Subcutaneous abdominal adipose tissue (tissue), 5 donors: Measurements from ENCODE around the gene CYP39A1.

Experiments
- H3K27ac ChIP-seq: one replicate; pipeline ENCODE4 v1.7.0; 2013; ENCODE audit warnings: low read depth, mild to moderate bottlenecking, inconsistent platforms, low read length, moderate library complexity
- H3K27me3 ChIP-seq, 5 donors: one replicate each; pipeline ENCODE4 v1.7.0; 2013; ENCODE audit warnings: low read length in 5 of 5, inconsistent platforms in 1 of 5; ENCODE audit not compliant: control insufficient read depth in 5 of 5, insufficient read depth in 4 of 5
- H3K36me3 ChIP-seq, 5 donors: one replicate each; pipeline ENCODE4 v1.7.0; 2013; ENCODE audit warnings: low read length in 5 of 5; ENCODE audit not compliant: control insufficient read depth in 5 of 5, insufficient read depth in 5 of 5
- H3K4me1 ChIP-seq, 5 donors: one replicate each; pipeline ENCODE4 v1.7.0; 2013; ENCODE audit warnings: low read length in 5 of 5, mild to moderate bottlenecking in 3 of 5, moderate library complexity in 1 of 5; ENCODE audit not compliant: control insufficient read depth in 5 of 5, insufficient read depth in 5 of 5
- H3K4me3 ChIP-seq, 5 donors: one replicate each; pipeline ENCODE4 v1.7.0; 2013; ENCODE audit warnings: low read length in 5 of 5, low read depth in 1 of 5
- H3K9ac ChIP-seq, 5 donors: one replicate each; pipeline ENCODE4 v1.7.0; 2013; ENCODE audit warnings: low read length in 5 of 5, mild to moderate bottlenecking in 4 of 5, moderate library complexity in 3 of 5
- H3K9me3 ChIP-seq, 5 donors: one replicate each; pipeline ENCODE4 v1.7.0; 2013; ENCODE audit warnings: low read length in 5 of 5; ENCODE audit not compliant: control insufficient read depth in 5 of 5
- donor health status: healthy.
- donor health status: healthy.
- donor health status: healthy.
- donor health status: healthy.
- donor health status: healthy.

Gene CYP39A1

GRCh38 chr6:46632053-46632452, 20.6 kb downstream of the CYP39A1 start:
- no peak overlapping the region for H3K27ac ChIP-seq
- H3K9ac ChIP-seq = no peak overlapping the region
- H3K9me3 ChIP-seq = no peaks in the 10 kb centered on the region
- no peaks in the 10 kb centered on the region for H3K27me3 ChIP-seq
- no peak overlapping the region for H3K4me3 ChIP-seq
- peaks cover 0 to 6% (median 3%) of the 10 kb centered on the region in 5 donors for H3K4me1 ChIP-seq
- H3K36me3 ChIP-seq = no peaks in the 10 kb centered on the region

- H3K36me3 ChIP-seq = no peaks in the 10 kb centered on the region
- no peak overlapping the region for H3K4me3 ChIP-seq
- H3K9ac ChIP-seq = no peak overlapping the region
- H3K4me1 ChIP-seq = peaks cover 0 to 4% (median 0%) of the 10 kb centered on the region in 5 donors
- no peaks in the 10 kb centered on the region for H3K9me3 ChIP-seq
- no peaks in the 10 kb centered on the region for H3K27me3 ChIP-seq
- no peak overlapping the region for H3K27ac ChIP-seq
Measured at GRCh38 chr6:46629691-46630090, 22.9 kb downstream of the CYP39A1 start.

DNA sequence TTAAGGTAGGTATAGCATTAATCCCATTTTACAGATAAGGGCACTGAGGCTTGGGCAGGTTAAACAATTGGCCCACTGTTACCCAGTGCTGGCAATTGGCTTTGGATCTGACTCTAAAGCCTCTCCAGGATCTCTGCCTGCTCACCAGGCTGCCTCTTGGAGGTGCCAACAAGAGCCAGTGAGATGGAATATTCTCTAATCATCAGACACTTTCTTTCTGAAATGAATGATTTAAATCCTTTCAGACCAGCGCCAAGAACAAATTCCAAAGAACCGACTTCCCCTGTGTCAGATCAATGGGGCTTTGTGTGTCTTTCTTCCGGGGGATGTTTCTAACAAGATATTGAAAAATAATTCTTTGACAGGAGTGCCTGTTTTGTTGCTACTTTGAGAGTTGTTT, 23.6 kb downstream of the CYP39A1 start:
- H3K4me3 ChIP-seq = no peak overlapping the region
- H3K36me3 ChIP-seq = peaks cover 0 to 2% (median 0%) of the 10 kb centered on the region in 5 donors
- H3K9ac ChIP-seq = no peak overlapping the region
- H3K27me3 ChIP-seq = no peaks in the 10 kb centered on the region
- H3K27ac ChIP-seq = no peak overlapping the region
- H3K4me1 ChIP-seq = peaks cover 0 to 4% (median 0%) of the 10 kb centered on the region in 5 donors
- H3K9me3 ChIP-seq = no peaks in the 10 kb centered on the region

DNA sequence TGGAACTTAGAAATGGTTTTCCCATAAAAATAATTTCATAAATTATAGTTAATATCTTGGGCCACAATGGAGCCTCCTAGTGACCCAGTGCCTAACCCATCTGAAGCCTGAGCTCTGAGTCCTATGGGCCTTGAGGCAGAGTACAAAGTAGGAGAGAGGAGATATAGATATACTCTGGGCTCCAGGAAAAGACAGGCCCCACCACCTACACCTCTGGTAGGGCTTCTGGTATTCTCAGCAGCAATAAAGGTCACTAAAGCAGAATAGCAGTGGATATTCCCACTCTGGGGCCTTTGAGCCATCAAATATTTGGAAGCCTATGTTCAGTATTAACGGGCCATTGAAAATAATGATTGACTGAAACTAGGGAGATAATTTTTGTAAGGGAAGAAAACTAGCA, 24.1 kb downstream of the CYP39A1 start:
- peaks cover 0 to 4% (median 0%) of the 10 kb centered on the region in 5 donors for H3K4me1 ChIP-seq
- no peaks in the 10 kb centered on the region for H3K27me3 ChIP-seq
- no peak overlapping the region for H3K9ac ChIP-seq
- no peak overlapping the region for H3K27ac ChIP-seq
- H3K36me3 ChIP-seq = peaks cover 0 to 3% (median 0%) of the 10 kb centered on the region in 5 donors
- H3K4me3 ChIP-seq = no peak overlapping the region
- H3K9me3 ChIP-seq = no peaks in the 10 kb centered on the region

DNA sequence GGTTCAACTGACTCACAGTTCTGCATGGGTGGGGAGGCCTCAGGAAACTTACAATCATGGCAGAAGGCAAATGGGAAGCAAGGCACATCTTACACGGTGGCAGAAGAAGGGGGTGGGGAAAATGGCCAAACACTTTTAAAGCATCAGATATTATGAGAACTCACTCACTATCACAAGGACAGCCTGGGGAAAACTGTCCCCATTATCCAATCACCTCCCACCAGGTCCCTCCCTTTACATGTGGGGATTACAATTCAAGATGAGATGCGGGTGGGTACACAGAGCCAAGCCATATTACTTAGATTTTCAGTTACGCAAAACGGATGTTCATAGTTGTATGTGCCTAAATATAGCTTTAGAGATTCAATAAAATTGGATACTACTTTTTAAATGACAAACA, 25.6 kb downstream of the CYP39A1 start:
- Histone ChIP-seq H3K4me1 (peaks cover 0 to 4% (median 0%) of the 10 kb centered on the region in 5 donors), H3K9me3 (no peaks in the 10 kb centered on the region), H3K9ac (no peak overlapping the region)

GRCh38 chr6:46626228-46626909, 26.2 kb downstream of the CYP39A1 start:
- Histone ChIP-seq H3K9ac (no peak overlapping the region), H3K9me3 (no peaks in the 10 kb centered on the region), H3K4me1 (peaks cover 0 to 4% (median 0%) of the 10 kb centered on the region in 5 donors), H3K4me3 (no peak overlapping the region), H3K27ac (no peak overlapping the region), H3K27me3 (no peaks in the 10 kb centered on the region), H3K36me3 (peaks cover 0 to 3% (median 0%) of the 10 kb centered on the region in 5 donors)

More for the DNA sequence above, 25.6 kb downstream of the CYP39A1 start:
- H3K36me3 ChIP-seq = peaks cover 0 to 3% (median 0%) of the 10 kb centered on the region in 5 donors
- no peaks in the 10 kb centered on the region for H3K27me3 ChIP-seq
- no peak overlapping the region for H3K27ac ChIP-seq
- H3K4me3 ChIP-seq = no peak overlapping the region

- no peaks in the 10 kb centered on the region for H3K27me3 ChIP-seq
- no peaks in the 10 kb centered on the region for H3K9me3 ChIP-seq
- no peaks in the 10 kb centered on the region for H3K36me3 ChIP-seq
- H3K27ac ChIP-seq = no peak overlapping the region
- H3K9ac ChIP-seq = no peak overlapping the region
- H3K4me1 ChIP-seq = no peaks in the 10 kb centered on the region
- H3K4me3 ChIP-seq = no peak overlapping the region
Measured at GRCh38 chr6:46618726-46619125, 33.9 kb downstream of the CYP39A1 start.

- Histone ChIP-seq H3K27me3 (no peaks in the 10 kb centered on the region), H3K9me3 (no peaks in the 10 kb centered on the region), H3K4me3 (no peak overlapping the region), H3K9ac (no peak overlapping the region), H3K36me3 (no peaks in the 10 kb centered on the region), H3K4me1 (peaks cover 0 to 5% (median 0%) of the 10 kb centered on the region in 5 donors), H3K27ac (no peak overlapping the region)
Measured at GRCh38 chr6:46612645-46613044, 40.0 kb downstream of the CYP39A1 start.

DNA sequence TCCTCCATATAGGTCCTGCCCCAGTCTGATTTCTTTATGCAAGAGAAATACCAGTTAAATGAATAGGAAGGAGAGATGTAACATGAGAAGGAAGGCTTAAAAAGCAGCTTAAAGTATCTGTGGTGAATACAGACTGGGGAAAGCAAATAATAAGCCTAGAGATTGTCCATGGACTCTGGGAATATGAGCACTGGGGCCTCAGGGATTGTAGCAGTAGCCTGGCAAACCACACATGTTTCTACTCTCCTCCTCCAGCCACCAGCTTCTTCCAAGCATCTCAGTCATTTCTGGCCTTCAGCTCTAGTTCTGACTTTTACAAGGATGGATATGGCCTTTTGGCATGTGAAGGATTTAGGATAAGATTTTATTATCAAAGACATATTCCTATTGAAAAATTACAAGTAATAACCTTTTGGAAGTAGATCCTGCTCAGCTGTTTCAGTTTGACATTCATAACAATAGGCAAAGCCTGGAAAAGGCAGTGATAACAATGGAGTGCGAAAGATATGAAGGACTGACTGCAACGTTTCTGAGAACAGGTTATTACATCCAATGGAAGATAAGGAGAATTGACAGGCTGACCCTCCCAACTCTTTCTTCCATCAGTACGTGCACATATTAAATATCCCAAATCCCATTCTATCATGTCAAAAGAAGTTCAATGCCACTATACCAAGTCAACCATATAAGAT, 41.6 kb downstream of the CYP39A1 start:
- H3K36me3 ChIP-seq = no peaks in the 10 kb centered on the region
- H3K4me1 ChIP-seq = peaks cover 0 to 8% (median 0%) of the 10 kb centered on the region in 5 donors
- H3K27ac ChIP-seq = no peak overlapping the region
- no peak overlapping the region for H3K9ac ChIP-seq
- no peaks in the 10 kb centered on the region for H3K9me3 ChIP-seq
- no peaks in the 10 kb centered on the region for H3K27me3 ChIP-seq
- no peak overlapping the region for H3K4me3 ChIP-seq

DNA sequence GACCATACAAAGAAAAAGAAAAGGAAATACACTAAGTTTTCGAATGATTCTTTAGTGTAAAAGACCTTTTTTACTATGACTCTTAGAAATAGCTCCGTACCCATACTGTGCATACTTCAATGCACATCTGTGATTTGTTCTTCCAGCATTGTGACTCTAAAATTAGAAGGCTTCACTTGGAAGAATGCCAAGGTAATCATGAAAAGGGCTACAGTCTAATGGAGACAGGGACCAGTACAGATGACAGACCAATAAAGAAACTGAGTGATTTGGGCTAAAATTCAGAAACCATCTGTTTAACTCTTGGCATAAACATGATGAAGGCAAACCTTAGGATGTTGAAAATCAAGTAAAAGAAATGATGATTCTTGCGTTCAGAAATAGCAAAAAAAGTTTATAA, 46.3 kb downstream of the CYP39A1 start:
- Histone ChIP-seq H3K4me1 (peaks cover 0 to 3% (median 0%) of the 10 kb centered on the region in 5 donors), H3K4me3 (no peak overlapping the region), H3K36me3 (no peaks in the 10 kb centered on the region), H3K27me3 (no peaks in the 10 kb centered on the region), H3K9me3 (no peaks in the 10 kb centered on the region), H3K27ac (no peak overlapping the region), H3K9ac (no peak overlapping the region)
